ENCODE data around the gene MICU1.

GRCh38 chr10:72356115-72356514 lies 269.8 kb downstream of the MICU1 start:
- TF ChIP-seq POLR2A (IDR thresholded peaks at IDR 0.05) (no peak), CTCF (IDR thresholded peaks at IDR 0.05) (no peak)
